HepG2 (cell line): ENCODE measurements around the gene KLF18.

Experiments used
- EZH2 ChIP-seq: conservative IDR thresholded peaks from 2 replicates; pipeline ENCODE4 v1.6.1; 2012; ENCODE audit warnings: mild to moderate bottlenecking, low read depth, low read length, moderate library complexity
- NFKB2 ChIP-seq: sonication (generic); formaldehyde crosslinking; IDR thresholded peaks from 2 replicates; pipeline ENCODE4 v1.4.0; 2020; ENCODE audit warnings: missing genetic modification reagents, borderline replicate concordance
- SMAD3 ChIP-seq: sonication (generic); formaldehyde crosslinking; IDR thresholded peaks from 2 replicates; pipeline ENCODE4 v1.4.0; 2020; ENCODE audit warnings: missing genetic modification reagents
- SUZ12 ChIP-seq: fragments of 150-350 bp; IDR thresholded peaks from 2 replicates; pipeline ENCODE4 v1.6.1; 2014; ENCODE audit warnings: low read depth, low read length
- ZNF121 ChIP-seq: sonication (generic); formaldehyde crosslinking; IDR thresholded peaks from 2 replicates; pipeline ENCODE4 v1.5.0; 2020; ENCODE audit warnings: mild to moderate bottlenecking, missing genetic modification reagents
- ZNF577 ChIP-seq: sonication (generic); formaldehyde crosslinking; IDR thresholded peaks from 2 replicates; pipeline ENCODE4 v1.4.0; 2020; ENCODE audit warnings: mild to moderate bottlenecking, low read depth, missing genetic modification reagents, borderline replicate concordance
- TF ChIP-seq, protein P1 (sequence below): IDR thresholded peaks from 2 replicates; pipeline ENCODE4 v1.6.1; 2016; ENCODE audit warnings: control low read depth
- TF ChIP-seq, protein P2 (sequence below): sonication (generic); formaldehyde crosslinking; IDR thresholded peaks from 2 replicates; pipeline ENCODE4 v1.5.0; 2020; ENCODE audit warnings: missing genetic modification reagents, mild to moderate bottlenecking, borderline replicate concordance

DNA sequence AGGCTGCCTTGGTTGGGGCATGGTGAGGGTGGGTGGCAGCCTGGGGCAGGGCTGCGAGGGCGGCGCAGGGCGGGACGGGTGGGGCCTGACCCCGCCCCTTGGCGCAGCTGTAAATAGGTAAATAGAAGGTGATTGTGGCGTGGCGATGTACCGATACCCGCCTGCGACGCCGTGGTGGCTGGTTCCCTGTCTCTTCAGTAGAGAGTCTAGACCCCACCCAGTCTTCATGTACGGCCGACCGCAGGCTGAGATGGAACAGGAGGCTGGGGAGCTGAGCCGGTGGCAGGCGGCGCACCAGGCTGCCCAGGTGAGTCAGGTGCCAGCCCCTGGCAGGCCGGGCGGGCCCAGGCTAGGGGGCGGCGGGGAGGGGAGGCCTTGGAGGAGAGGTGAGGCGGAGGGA, 22.7 kb downstream of the KLF18 start, which contains the start of gene KLF17:
- TF ChIP-seq SMAD3 (no peak), SUZ12 (no peak), EZH2 (no peak), ZNF121 (CRISPR knock-in tag) (no peak), NFKB2 (CRISPR knock-in tag) (no peak), ZNF577 (no peak)
- TF ChIP-seq, protein P1, sequence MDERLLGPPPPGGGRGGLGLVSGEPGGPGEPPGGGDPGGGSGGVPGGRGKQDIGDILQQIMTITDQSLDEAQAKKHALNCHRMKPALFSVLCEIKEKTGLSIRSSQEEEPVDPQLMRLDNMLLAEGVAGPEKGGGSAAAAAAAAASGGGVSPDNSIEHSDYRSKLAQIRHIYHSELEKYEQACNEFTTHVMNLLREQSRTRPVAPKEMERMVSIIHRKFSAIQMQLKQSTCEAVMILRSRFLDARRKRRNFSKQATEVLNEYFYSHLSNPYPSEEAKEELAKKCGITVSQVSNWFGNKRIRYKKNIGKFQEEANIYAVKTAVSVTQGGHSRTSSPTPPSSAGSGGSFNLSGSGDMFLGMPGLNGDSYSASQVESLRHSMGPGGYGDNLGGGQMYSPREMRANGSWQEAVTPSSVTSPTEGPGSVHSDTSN (CRISPR knock-in tag) = no peak
- TF ChIP-seq, protein P2, sequence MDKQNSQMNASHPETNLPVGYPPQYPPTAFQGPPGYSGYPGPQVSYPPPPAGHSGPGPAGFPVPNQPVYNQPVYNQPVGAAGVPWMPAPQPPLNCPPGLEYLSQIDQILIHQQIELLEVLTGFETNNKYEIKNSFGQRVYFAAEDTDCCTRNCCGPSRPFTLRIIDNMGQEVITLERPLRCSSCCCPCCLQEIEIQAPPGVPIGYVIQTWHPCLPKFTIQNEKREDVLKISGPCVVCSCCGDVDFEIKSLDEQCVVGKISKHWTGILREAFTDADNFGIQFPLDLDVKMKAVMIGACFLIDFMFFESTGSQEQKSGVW (CRISPR knock-in tag) = no peak
